GM21526 (cell line): Measurements from ENCODE around the gene LSM14A.

ENCODE experiments used
- ATAC-seq: cut with Tn5 transposase; IDR thresholded peaks from one replicate; pipeline ENCODE4 v1.9.1; 2021; ENCODE audit warnings: moderate library complexity; ENCODE audit not compliant: unreplicated experiment, low FRiP score

The LSM14A gene

DNA sequence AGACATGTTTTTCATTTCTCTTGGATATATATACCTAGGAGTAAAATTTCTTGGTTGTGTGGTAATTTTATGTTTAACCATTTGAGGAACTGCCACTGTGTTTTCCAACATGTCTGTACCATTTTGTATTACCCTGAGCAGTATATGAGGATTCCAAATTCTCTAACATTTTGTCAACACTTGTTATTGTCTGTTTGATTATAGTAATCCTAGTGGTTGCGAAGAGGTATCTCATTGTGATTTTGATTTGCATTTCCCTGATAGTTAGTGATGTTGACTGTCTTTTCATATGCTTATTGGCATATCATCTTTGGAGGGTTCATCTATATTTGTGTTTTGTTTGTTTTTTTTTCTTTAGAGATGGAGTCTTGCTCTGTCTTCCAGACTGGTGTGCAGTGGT, 103.4 kb downstream of the LSM14A start:
- ATAC-seq = no peak

DNA sequence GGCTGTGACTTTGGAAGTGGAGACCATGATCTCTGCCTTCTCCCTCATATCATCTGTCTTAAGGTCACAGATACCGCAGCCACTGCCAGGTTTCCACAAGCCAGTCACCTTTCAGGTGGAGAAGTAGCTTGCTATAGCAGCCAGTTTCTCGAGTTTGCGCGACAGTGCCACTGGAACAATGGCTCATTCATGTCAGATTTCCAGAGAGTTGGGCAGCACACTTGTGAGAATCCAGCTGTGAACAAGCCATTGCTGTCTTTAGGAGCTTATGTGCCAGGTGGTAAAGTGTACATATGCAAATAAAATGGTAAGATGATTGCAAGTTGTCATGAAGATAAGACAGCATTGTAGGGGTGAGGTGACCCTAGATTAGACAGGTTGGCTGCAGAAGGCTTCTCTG, 104.3 kb downstream of the LSM14A start:
- ATAC-seq = no peak

DNA sequence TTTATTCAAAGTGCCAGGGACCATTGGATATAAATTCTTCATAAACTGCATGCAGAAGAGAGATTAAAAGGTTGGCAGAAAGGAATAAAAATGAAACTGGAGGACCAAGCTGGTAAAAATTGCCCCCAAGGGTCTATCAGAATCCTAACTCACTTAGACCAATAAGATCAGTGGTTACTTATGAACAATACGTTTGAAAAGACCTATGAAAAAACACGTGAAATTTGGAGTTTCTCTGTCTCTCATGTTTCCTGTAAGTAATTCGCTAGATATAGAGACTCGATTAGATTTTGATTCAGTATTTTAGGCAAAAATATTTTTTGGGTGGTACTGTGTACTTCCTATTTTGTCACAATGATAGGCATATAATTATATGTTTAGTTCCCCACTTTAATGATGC, 104.9 kb downstream of the LSM14A start:
- ATAC-seq = no peak

DNA sequence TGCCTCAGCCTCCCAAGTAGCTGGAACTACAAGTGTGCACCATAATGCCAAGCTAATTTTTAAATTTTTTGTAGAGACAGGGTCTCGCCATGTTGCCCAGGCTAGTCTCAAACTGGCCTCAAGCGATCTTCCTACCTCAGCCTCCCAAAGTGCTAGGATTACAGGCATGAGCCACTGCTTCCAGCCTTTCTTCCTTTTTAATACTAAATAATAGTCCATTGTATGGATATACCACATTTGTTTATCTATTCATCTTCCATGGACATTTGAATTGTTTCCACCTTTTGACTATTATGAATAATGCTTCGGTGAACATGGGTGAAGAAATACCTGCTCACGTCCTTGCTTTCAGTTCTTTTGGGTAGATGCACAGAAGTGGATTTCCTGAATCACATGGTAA, 106.5 kb downstream of the LSM14A start:
- ATAC-seq = no peak
